Camera-type eye (tissue), 1 donor: ENCODE measurements around the gene MRPL42. TPM values are rescaled to one million over a fixed set of nuclear protein-coding genes. Genes with fewer than 3 reads are reported as not detected.

ENCODE experiments used
- total RNA-seq: library from RNA; depleted of rRNA; stranded (reverse); fragments of >200 nt; gene quantifications from one replicate; pipeline ENCODE4 v1.2.3, GENCODE V29; 2014

The MRPL42 gene
- 92.2 TPM for total RNA-seq

GRCh38 chr12:93467351-93468007 is at the start of gene MRPL42:
TSS of gene MRPL42 (plus strand) at chr12:93467514. CDS start at chr12:93469286, 1,772 bp downstream.

GRCh38 chr12:93441617-93442410 is 25.5 kb upstream of the MRPL42 start, which contains the start of gene UBE2N:
TSS of gene UBE2N (minus strand) at chr12:93441947. CDS start at chr12:93441884, 63 bp downstream.

Other genes starting within 250 kb of the MRPL42 start
- 129 TPM for gene NUDT4, start 89.6 kb upstream of the MRPL42 start, total RNA-seq
- 42.6 TPM for gene UBE2N, start 25.6 kb upstream of the MRPL42 start, total RNA-seq
- 39.3 TPM for gene SOCS2, start 105.2 kb downstream of the MRPL42 start, total RNA-seq
- gene CRADD, start 209.9 kb downstream of the MRPL42 start, total RNA-seq, result 71.4 TPM